H1 (cell line): ENCODE data around the gene DPP10.

Experiments
- EP300 ChIP-seq, 2 experiments: IDR thresholded peaks; 1 replicate in 1 of 2; 2 replicates in 1 of 2; pipeline ENCODE4 v1.6.1; 2011 to 2012; ENCODE audit warnings: low read depth in 2 of 2, low read length in 2 of 2, mild to moderate bottlenecking in 2 of 2, borderline replicate concordance in 1 of 2, inconsistent platforms in 1 of 2, moderate library complexity in 1 of 2
- POLR2A ChIP-seq, 2 experiments: IDR thresholded peaks; 1 replicate in 1 of 2; 2 replicates in 1 of 2; pipeline ENCODE4 v1.6.1; 2011; ENCODE audit warnings: low read depth in 2 of 2, low read length in 2 of 2, mild to moderate bottlenecking in 2 of 2; ENCODE audit errors: control extremely low read depth in 1 of 2
- RNF2 ChIP-seq: fragments of 200-900, 300-1000 bp; sonication (generic); IDR thresholded peaks from 2 replicates; pipeline ENCODE4 v1.7.1; 2016; ENCODE audit warnings: borderline replicate concordance, low read depth, mild to moderate bottlenecking, antibody characterized with exemption, low read length; ENCODE audit not compliant: poor library complexity, severe bottlenecking; ENCODE audit errors: missing control alignments
- RXRA ChIP-seq: IDR thresholded peaks from 2 replicates; pipeline ENCODE4 v1.6.1; 2011; ENCODE audit warnings: low read depth, mild to moderate bottlenecking, low read length, moderate library complexity; ENCODE audit not compliant: insufficient read depth
- SP1 ChIP-seq: IDR thresholded peaks from 2 replicates; pipeline ENCODE4 v1.6.1; 2011; ENCODE audit warnings: low read depth, low read length
- SRF ChIP-seq: IDR thresholded peaks from 2 replicates; pipeline ENCODE4 v1.6.1; 2011; ENCODE audit warnings: mild to moderate bottlenecking, low read depth, low read length, moderate library complexity
- SUZ12 ChIP-seq: fragments of 200-600 bp; sonication (generic); IDR thresholded peaks from 2 replicates; pipeline ENCODE4 v1.6.1; 2012; ENCODE audit warnings: mild to moderate bottlenecking, inconsistent platforms, low read length, moderate library complexity, mixed read lengths
- TAF7 ChIP-seq: optimal IDR thresholded peaks from 2 replicates; pipeline ENCODE3; 2011; ENCODE audit warnings: low read depth, mild to moderate bottlenecking, inconsistent platforms, low read length, moderate library complexity, borderline replicate concordance
- TF ChIP-seq, protein P1 (sequence below), 3 experiments: IDR thresholded peaks; 1 replicate in 2 of 3; 2 replicates in 1 of 3; pipeline versions ENCODE4 v1.5.1 to v1.6.1; 2011; ENCODE audit warnings: low read length in 3 of 3, mild to moderate bottlenecking in 3 of 3, inconsistent platforms in 2 of 3, low read depth in 1 of 3, moderate library complexity in 1 of 3; ENCODE audit not compliant: insufficient read depth in 1 of 3; ENCODE audit errors: control extremely low read depth in 1 of 3

DNA sequence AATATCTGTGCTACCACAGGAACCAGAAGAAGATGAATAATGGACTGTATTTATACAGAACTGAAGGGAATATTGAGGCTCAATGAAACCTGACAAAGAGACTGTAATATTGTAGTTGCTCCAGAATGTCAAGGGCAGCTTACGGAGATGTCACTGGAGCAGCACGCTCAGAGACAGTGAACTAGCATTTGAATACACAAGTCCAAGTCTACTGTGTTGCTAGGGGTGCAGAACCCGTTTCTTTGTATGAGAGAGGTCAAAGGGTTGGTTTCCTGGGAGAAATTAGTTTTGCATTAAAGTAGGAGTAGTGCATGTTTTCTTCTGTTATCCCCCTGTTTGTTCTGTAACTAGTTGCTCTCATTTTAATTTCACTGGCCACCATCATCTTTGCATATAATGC, 1399.9 kb downstream of the DPP10 start:
- TF ChIP-seq TAF7 (no peak), RXRA (no peak), SRF (no peak), POLR2A (IDR thresholded peaks at IDR 0.05; ENCODE audit: control extremely low read depth in 1 of 2, low read depth in 2 of 2, low read length in 2 of 2) (no peak), EP300 (IDR thresholded peaks at IDR 0.05; ENCODE audit: borderline replicate concordance in 1 of 2, low read depth in 2 of 2, low read length in 2 of 2) (no peak), SUZ12 (no peak), SP1 (no peak), RNF2 (no peak)
- TF ChIP-seq, protein P1, sequence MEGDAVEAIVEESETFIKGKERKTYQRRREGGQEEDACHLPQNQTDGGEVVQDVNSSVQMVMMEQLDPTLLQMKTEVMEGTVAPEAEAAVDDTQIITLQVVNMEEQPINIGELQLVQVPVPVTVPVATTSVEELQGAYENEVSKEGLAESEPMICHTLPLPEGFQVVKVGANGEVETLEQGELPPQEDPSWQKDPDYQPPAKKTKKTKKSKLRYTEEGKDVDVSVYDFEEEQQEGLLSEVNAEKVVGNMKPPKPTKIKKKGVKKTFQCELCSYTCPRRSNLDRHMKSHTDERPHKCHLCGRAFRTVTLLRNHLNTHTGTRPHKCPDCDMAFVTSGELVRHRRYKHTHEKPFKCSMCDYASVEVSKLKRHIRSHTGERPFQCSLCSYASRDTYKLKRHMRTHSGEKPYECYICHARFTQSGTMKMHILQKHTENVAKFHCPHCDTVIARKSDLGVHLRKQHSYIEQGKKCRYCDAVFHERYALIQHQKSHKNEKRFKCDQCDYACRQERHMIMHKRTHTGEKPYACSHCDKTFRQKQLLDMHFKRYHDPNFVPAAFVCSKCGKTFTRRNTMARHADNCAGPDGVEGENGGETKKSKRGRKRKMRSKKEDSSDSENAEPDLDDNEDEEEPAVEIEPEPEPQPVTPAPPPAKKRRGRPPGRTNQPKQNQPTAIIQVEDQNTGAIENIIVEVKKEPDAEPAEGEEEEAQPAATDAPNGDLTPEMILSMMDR (IDR thresholded peaks at IDR 0.05; ENCODE audit: control extremely low read depth in 1 of 3, insufficient read depth in 1 of 3, low read depth in 1 of 3, low read length in 3 of 3) = no peak
